HG02763 (cell line): ENCODE results near the gene CNOT2.

ENCODE experiments used
- ATAC-seq: cut with Tn5 transposase; IDR thresholded peaks from one replicate; pipeline ENCODE4 v1.9.1; 2021; ENCODE audit warnings: mild to moderate bottlenecking, moderate library complexity; ENCODE audit not compliant: unreplicated experiment

The CNOT2 gene

DNA sequence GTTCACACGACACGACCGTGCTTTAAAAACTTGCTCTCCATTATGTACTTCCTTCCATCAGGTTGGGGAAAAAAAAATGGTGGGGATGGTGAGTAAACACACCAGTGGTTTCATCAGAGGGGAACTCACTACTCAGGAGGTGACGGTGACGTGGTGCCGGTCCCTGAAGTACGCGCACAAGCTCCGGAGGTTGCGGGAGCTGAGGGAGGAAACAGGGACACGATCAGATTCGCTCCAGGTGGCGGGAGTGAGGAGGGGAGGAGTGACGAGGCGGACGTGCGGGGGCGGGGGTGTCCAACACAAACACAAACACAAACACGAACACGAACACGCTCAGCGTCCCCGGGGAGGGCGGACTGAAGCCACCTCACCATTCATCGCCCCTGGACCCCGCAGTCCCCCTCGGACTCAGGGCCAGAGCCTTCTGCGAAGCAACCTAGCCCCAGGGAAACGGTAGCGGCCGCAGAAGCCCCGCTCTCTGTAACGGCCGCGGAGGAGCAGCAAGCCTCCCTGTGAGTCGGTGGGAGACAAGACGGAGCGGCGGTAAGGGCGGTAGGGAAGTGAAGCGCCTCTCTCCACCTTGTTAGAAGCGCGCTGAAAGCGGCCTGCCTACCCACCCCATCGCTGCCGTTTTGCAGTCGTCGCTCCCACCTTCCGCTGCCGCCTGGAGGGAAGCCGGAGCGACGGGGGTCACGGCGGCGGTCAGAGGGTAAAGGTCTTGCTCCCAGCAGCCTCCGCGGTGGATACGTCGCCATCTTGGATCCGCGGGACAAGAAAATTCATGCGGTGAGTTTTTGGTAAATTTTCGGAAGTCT lies at the start of gene CNOT2:
CNOT2 (plus strand) TSS at position 739 of the 815 bp plus-strand sequence. CDS start 34,794 bp downstream, outside the sequence.
- peak; percentile 72 for ATAC-seq

GRCh38 chr12:70194076-70194475 lies 49.2 kb upstream of the CNOT2 start:
- ATAC-seq: no peak

- ATAC-seq: no peak
Observed at GRCh38 chr12:70196811-70197281, 46.4 kb upstream of the CNOT2 start.

GRCh38 chr12:70197345-70197744 lies 45.9 kb upstream of the CNOT2 start:
- no peak for ATAC-seq

DNA sequence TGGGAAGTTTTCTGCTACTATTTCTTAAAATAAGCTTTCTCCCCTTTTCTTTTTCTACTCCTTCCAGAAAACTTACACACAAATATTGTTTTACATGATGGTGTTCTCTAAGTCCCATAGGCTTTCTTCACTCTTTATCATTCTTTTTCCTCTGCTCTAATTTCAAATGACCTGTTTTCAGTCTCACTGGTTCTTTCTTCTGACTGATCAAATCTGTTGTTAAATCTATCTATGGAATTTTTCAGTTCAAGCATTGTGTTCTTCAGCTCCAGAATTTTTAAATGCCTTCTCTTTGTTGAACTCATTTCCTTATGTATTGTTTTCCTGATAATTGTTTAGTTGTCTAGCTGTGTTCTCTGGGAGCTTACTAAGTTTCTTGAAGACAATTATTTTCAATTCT lies 29.5 kb upstream of the CNOT2 start:
- ATAC-seq: no peak

DNA sequence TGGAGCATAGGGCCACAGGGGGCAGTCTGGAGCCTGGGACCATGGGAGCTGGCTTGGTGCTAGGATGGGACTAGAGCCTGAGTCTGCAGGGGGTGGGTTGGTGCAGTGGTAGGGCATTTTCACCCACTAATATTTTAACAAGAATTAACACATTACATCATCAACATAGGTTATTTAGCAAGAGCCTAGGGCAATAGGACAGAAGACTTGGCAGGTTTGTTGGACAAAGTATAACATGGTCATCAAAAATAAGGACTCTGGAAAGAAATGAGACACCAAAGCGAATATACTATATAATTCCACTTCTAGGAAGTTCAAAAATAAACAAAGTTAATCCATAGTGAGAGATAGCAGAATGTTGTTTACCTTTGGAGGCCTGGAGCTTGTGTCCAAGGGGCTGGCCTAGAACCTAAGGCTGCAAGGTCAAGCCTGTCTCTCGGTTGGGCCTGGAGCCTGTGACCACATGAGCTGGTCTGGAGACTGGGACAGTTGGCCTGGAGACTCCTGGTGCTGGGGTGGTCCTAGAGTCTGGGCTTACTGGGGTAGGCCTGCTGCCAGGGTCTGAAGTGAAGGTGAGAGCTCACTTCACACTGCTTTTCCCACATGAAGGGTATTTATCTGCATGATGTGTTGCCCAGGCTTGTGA lies 28.1 kb upstream of the CNOT2 start:
- no peak for ATAC-seq

GRCh38 chr12:70217416-70217815 lies 25.8 kb upstream of the CNOT2 start:
- no peak for ATAC-seq

- ATAC-seq: no peak
Observed at GRCh38 chr12:70221626-70222025, 21.6 kb upstream of the CNOT2 start.

- no peak for ATAC-seq
Observed at GRCh38 chr12:70227911-70228310, 15.3 kb upstream of the CNOT2 start.

DNA sequence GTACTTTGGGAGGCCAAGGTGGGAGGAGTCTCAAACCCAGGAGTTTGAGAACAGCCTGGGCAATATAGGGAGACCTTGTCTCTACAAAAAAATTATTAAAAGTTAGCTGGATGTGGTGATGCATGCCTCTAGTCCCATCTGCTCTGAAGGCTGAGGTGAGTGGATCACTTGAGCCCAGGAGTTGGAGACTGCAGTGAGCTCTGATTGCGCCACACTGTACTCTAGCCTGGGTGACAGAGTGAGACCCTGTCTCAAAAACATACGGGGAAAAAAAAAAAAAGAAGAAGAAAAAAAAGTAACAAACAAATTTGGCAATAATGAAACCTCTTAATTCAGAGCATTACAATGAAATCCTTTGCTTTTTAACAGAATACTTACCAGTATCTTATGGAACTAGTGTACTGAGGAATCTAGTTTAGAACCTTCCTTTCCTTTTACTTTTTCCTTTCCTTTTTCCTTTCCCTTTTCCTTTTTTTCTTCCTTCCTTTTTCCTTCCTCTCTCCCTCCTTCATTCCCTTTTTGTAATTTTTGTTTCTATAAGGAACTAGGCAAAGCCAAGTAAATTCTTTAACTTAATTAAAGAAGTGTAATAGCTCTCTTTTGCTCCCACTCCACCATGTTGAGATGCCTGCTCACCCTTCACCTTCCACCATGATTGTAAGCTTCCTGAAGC lies 12.2 kb upstream of the CNOT2 start:
- ATAC-seq: no peak

- ATAC-seq: no peak
Observed at GRCh38 chr12:70236990-70237389, 6.2 kb upstream of the CNOT2 start.

- ATAC-seq: no peak
Observed at GRCh38 chr12:70240673-70241072, 2.6 kb upstream of the CNOT2 start.

DNA sequence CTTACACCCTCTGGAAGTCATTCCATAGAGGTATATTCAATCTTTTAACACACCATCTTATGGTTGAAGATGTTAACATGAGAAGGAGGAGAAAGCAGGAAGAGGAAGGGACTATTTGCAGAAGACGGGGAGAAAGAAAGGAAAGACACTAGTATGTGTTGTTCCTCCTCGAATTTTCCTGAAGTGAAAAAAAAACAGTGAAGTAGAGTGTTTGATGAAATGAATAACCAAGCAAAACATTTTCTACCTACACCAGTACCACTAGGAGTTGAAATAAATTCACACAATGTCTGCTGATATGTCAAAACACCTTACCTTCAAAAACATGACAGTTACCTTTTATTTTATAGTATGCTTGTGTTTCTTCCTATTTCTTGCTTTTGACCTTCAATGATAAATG lies 1.4 kb upstream of the CNOT2 start:
- ATAC-seq: no peak

GRCh38 chr12:70243510-70244371 lies 508 bp downstream of the CNOT2 start:
- peak; percentile 52 for ATAC-seq

DNA sequence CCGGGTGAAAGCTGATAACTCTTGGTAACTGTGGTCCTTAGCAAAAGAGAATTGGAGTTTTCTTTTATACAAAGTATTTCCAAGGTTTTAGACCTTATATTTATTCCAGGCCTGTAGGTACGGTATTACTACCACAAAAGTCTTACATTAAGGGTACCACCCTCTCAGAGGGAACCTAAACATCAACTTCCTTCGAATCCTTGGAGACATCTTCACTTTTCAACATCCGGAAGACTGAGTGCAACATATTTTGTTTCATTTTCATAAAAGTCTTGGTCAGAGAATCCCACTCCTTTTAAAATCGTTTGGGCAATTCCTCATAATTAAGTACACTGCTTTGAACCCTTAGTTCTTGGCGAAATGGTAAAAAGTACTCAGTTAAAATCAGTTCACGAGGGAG lies 1.2 kb downstream of the CNOT2 start:
- ATAC-seq: no peak

DNA sequence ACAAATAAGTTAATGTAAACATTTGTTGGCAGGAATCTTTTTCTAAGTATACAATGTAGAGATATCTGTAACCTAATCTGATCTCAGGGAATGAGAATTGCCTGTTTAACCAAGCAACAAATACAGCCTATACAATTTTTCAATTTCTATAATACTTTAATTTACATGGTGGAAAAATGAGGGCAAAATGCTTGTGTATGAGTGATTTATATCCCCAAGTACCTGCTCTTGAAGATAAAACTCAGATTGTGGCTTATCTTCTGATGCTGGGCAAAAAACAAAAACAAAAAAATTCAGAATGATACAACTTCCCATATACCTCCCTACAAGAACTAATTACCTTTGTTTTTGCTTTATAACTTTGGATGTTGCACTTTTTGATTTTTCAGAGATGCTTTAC lies 2.2 kb downstream of the CNOT2 start:
- no peak for ATAC-seq

GRCh38 chr12:70246580-70246979 lies 3.3 kb downstream of the CNOT2 start:
- ATAC-seq: no peak

GRCh38 chr12:70247653-70248199 lies 4.5 kb downstream of the CNOT2 start:
- no peak for ATAC-seq

GRCh38 chr12:70248876-70249275 lies 5.6 kb downstream of the CNOT2 start:
- ATAC-seq: no peak

DNA sequence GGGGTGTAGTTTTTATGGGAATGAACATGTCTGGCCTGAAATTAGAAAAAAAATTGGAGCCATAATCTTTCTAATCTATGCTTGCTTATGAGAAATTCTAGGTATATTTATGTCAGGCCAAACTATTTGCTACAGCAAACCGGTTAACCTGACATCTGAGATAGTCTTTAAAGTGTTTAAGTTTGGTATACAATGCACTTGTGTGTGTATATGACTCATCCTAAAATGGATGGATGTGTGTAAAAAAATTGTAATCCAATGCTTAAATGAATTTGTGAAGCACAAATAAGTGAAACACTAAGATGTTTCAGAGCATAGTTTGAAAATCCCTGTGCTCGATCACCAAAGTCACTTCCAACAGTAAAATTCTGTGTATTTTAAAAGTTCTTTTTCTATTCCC lies 6.7 kb downstream of the CNOT2 start:
- ATAC-seq: no peak

- ATAC-seq: no peak
Observed at GRCh38 chr12:70251226-70251625, 8.0 kb downstream of the CNOT2 start.
